H1 (cell line): ENCODE measurements around the gene RPUSD3. TPM values are rescaled to one million over a fixed set of nuclear protein-coding genes. Genes with fewer than 3 reads are reported as not detected.

Experiments used
- CTCF ChIA-PET: fragments of 300-600 bp; sonication (Branson Sonifier 250); formaldehyde crosslinking; loops from one replicate; lab custom pipeline; 2021; ENCODE audit not compliant: partially characterized antibody; lab: Charles Lee
- POLR2A ChIA-PET: fragments of 300-600 bp; sonication (Branson Sonifier 250); formaldehyde crosslinking; loops from one replicate; lab custom pipeline; 2021; ENCODE audit warnings: inconsistent platforms; ENCODE audit not compliant: partially characterized antibody; lab: Charles Lee
- DNase-seq, 2 experiments: peaks; one replicate each; pipeline versions ENCODE4 v3.0.0 to v3.0.0-alpha.2; 2010 to 2022; ENCODE audit warnings: low spot score in 2 of 2, low read depth in 1 of 2, mixed read lengths in 1 of 2
- FAIRE-seq: peaks from 2 replicates; lab custom pipeline; 2011; peaks lifted over from hg19 to GRCh38; lab: Jason Lieb, UNC
- H2AFZ ChIP-seq: 2 replicates; pipeline ENCODE4 v1.8.1; 2012; ENCODE audit warnings: low read length, inconsistent platforms
- H2AK5ac ChIP-seq: 2 replicates; pipeline ENCODE4 v1.6.1; 2013; ENCODE audit warnings: low read depth, low read length
- H2BK120ac ChIP-seq: replicated peaks from 2 replicates; pipeline ENCODE3; 2013; ENCODE audit warnings: low read depth, low read length, inconsistent platforms
- H2BK12ac ChIP-seq: 2 replicates; pipeline ENCODE4 v1.6.1; 2013; ENCODE audit warnings: low read depth, low read length
- H2BK15ac ChIP-seq: 2 replicates; pipeline ENCODE4 v1.6.1; 2013; ENCODE audit warnings: low read length
- H2BK20ac ChIP-seq: 2 replicates; pipeline ENCODE4 v1.6.1; 2013; ENCODE audit warnings: low read length
- H2BK5ac ChIP-seq: 2 replicates; pipeline ENCODE4 v1.6.1; 2013; ENCODE audit warnings: low read depth, low read length
- H3K14ac ChIP-seq: 2 replicates; pipeline ENCODE4 v1.6.1; 2013; ENCODE audit warnings: inconsistent platforms; ENCODE audit not compliant: insufficient read length
- H3K18ac ChIP-seq: 2 replicates; pipeline ENCODE4 v1.6.1; 2013; ENCODE audit warnings: low read length; ENCODE audit errors: extremely low read depth
- H3K23ac ChIP-seq: 2 replicates; pipeline ENCODE4 v1.6.1; 2013; ENCODE audit warnings: inconsistent platforms; ENCODE audit not compliant: insufficient read length
- H3K23me2 ChIP-seq: 2 replicates; pipeline ENCODE4 v1.6.1; 2013; ENCODE audit warnings: low read depth, low read length
- H3K27ac ChIP-seq: 2 replicates; pipeline ENCODE4 v1.6.1; 2011; ENCODE audit warnings: low read depth, low read length, inconsistent platforms
- H3K27me3 ChIP-seq, 4 experiments: replicated peaks in 1 of 4; 1 replicate in 1 of 4; 2 replicates in 3 of 4; pipeline versions ENCODE4 v1.6.1 to v1.8.1; 2011 to 2013; ENCODE audit warnings: low read length in 3 of 4, mild to moderate bottlenecking in 3 of 4, inconsistent platforms in 2 of 4, mixed read lengths in 2 of 4, moderate library complexity in 1 of 4; ENCODE audit not compliant: control insufficient read depth in 3 of 4, insufficient read depth in 3 of 4; ENCODE audit errors: extremely low read depth in 1 of 4
- H3K36me3 ChIP-seq, 4 experiments: 2 replicates each; pipeline versions ENCODE4 v1.6.1 to v1.8.1; 2011 to 2013; ENCODE audit warnings: mild to moderate bottlenecking in 4 of 4, low read length in 3 of 4, moderate library complexity in 2 of 4, control low read depth in 1 of 4, inconsistent platforms in 1 of 4; ENCODE audit not compliant: insufficient read depth in 4 of 4, control insufficient read depth in 2 of 4
- H3K4ac ChIP-seq: replicated peaks from 2 replicates; pipeline ENCODE3; 2013; ENCODE audit warnings: low read length, low read depth, mixed read lengths, inconsistent platforms; ENCODE audit not compliant: insufficient read length
- H3K4me1 ChIP-seq, 4 experiments: replicated peaks in 1 of 4; 1 replicate in 1 of 4; 2 replicates in 3 of 4; pipeline versions ENCODE4 v1.6.1 to v1.8.1; 2011 to 2013; ENCODE audit warnings: low read length in 3 of 4, inconsistent platforms in 2 of 4, mixed read lengths in 1 of 4; ENCODE audit not compliant: insufficient read depth in 4 of 4, control insufficient read depth in 3 of 4
- H3K4me2 ChIP-seq, 2 experiments: 2 replicates each; pipeline versions ENCODE4 v1.6.1 to v1.8.1; 2011 to 2013; ENCODE audit warnings: low read depth in 2 of 2, low read length in 2 of 2, control low read depth in 1 of 2, inconsistent platforms in 1 of 2, mild to moderate bottlenecking in 1 of 2; ENCODE audit not compliant: insufficient read depth in 1 of 2
- H3K4me3 ChIP-seq, 4 experiments: fragments of 200-600, 300-600 bp in 1 of 4; sonication (generic), shearing (Covaris generic), sonication (Bioruptor Twin) in 1 of 4; 2 replicates each; pipeline versions ENCODE4 v1.5.1 to v1.8.1; 2011 to 2016; ENCODE audit warnings: low read length in 4 of 4, low read depth in 3 of 4, control low read depth in 2 of 4, inconsistent platforms in 2 of 4, mild to moderate bottlenecking in 2 of 4, mixed read lengths in 1 of 4, moderate library complexity in 1 of 4; ENCODE audit not compliant: insufficient read depth in 2 of 4; ENCODE audit errors: extremely low read depth in 1 of 4
- H3K56ac ChIP-seq: replicated peaks from 2 replicates; pipeline ENCODE3; 2013; ENCODE audit warnings: low read depth, mild to moderate bottlenecking, mixed read lengths, low read length, inconsistent platforms; ENCODE audit not compliant: insufficient read length
- H3K79me1 ChIP-seq: 2 replicates; pipeline ENCODE4 v1.6.1; 2013; ENCODE audit warnings: low read depth, low read length, control low read depth
- H3K79me2 ChIP-seq, 2 experiments: 2 replicates each; pipeline versions ENCODE4 v1.6.1 to v1.8.1; 2012 to 2013; ENCODE audit warnings: low read length in 2 of 2, mild to moderate bottlenecking in 2 of 2, inconsistent platforms in 1 of 2; ENCODE audit not compliant: insufficient read depth in 2 of 2, control insufficient read depth in 1 of 2
- H3K9ac ChIP-seq, 4 experiments: replicated peaks in 1 of 4; 1 replicate in 1 of 4; 2 replicates in 3 of 4; pipeline versions ENCODE4 v1.6.1 to v1.8.1; 2011 to 2013; ENCODE audit warnings: low read depth in 3 of 4, low read length in 3 of 4, control low read depth in 2 of 4, mild to moderate bottlenecking in 2 of 4, moderate library complexity in 2 of 4, inconsistent platforms in 1 of 4; ENCODE audit errors: extremely low read depth in 1 of 4
- H3K9me3 ChIP-seq, 2 experiments: 2 replicates each; pipeline versions ENCODE4 v1.6.1 to v1.8.1; 2012 to 2013; ENCODE audit warnings: mild to moderate bottlenecking in 2 of 2, moderate library complexity in 2 of 2, control low read depth in 1 of 2, inconsistent platforms in 1 of 2, low read depth in 1 of 2, low read length in 1 of 2, mixed read lengths in 1 of 2; ENCODE audit not compliant: insufficient read depth in 2 of 2
- H4K20me1 ChIP-seq, 2 experiments: replicated peaks in 1 of 2; 2 replicates each; pipeline versions ENCODE3 to v1.8.1; 2011 to 2013; ENCODE audit warnings: inconsistent platforms in 2 of 2, low read length in 2 of 2, mild to moderate bottlenecking in 1 of 2; ENCODE audit not compliant: insufficient read depth in 2 of 2, control insufficient read depth in 1 of 2
- H4K5ac ChIP-seq: 2 replicates; pipeline ENCODE4 v1.6.1; 2013; ENCODE audit warnings: low read length, low read depth, mixed read lengths, inconsistent platforms; ENCODE audit not compliant: insufficient read length
- H4K8ac ChIP-seq: 2 replicates; pipeline ENCODE4 v1.8.0; 2013; ENCODE audit warnings: mild to moderate bottlenecking, moderate library complexity, low read length, inconsistent platforms; ENCODE audit not compliant: insufficient read depth; ENCODE audit errors: extremely low read depth
- H4K91ac ChIP-seq: replicated peaks from 2 replicates; pipeline ENCODE3; 2013; ENCODE audit warnings: low read length, mixed read lengths, inconsistent platforms; ENCODE audit not compliant: insufficient read length
- CBX5 ChIP-seq: fragments of 300-800, 300-1000 bp; sonication (generic); IDR thresholded peaks from 2 replicates; pipeline ENCODE4 v1.7.1; 2016; ENCODE audit warnings: antibody characterized with exemption, low read length, low read depth
- EZH2 ChIP-seq: fragments of 200-600 bp; sonication (generic); IDR thresholded peaks from 2 replicates; pipeline ENCODE4 v1.7.1; 2012; ENCODE audit warnings: low read depth, mild to moderate bottlenecking, moderate library complexity, low read length, inconsistent platforms; ENCODE audit not compliant: severe bottlenecking
- HDAC2 ChIP-seq, 2 experiments: fragments of 300-600 bp in 1 of 2; sonication (generic) in 1 of 2; IDR thresholded peaks; 2 replicates each; pipeline ENCODE4 v1.6.1; 2011 to 2012; ENCODE audit warnings: low read depth in 2 of 2, low read length in 2 of 2, mild to moderate bottlenecking in 2 of 2, moderate library complexity in 2 of 2, borderline replicate concordance in 1 of 2, inconsistent platforms in 1 of 2
- JUND ChIP-seq: IDR thresholded peaks from 2 replicates; pipeline ENCODE4 v1.6.1; 2011; ENCODE audit warnings: mild to moderate bottlenecking, improper control_type of control experiment, low read length
- KDM1A ChIP-seq: fragments of 200-600, 300-600 bp; sonication (generic); IDR thresholded peaks from 2 replicates; pipeline ENCODE4 v1.7.1; 2016; ENCODE audit warnings: mild to moderate bottlenecking, low read length, borderline replicate concordance
- PHF8 ChIP-seq: fragments of 200-600 bp; sonication (generic); conservative IDR thresholded peaks from 2 replicates; pipeline ENCODE4 v1.7.1; 2012; ENCODE audit warnings: low read depth, mild to moderate bottlenecking, inconsistent platforms, low read length, moderate library complexity
- POLR2AphosphoS5 ChIP-seq: IDR thresholded peaks from 2 replicates; pipeline ENCODE4 v1.6.1; 2011; ENCODE audit warnings: low read depth, low read length
- RXRA ChIP-seq: IDR thresholded peaks from 2 replicates; pipeline ENCODE4 v1.6.1; 2011; ENCODE audit warnings: low read depth, mild to moderate bottlenecking, low read length, moderate library complexity; ENCODE audit not compliant: insufficient read depth
- polyA plus RNA-seq, 7 experiments: library from polyadenylated mRNA; depleted of rRNA in 3 of 7; stranded (reverse) in 5 of 7; unstranded in 2 of 7; fragments of >200 nt in 5 of 7; fragments of 200-250 nt in 2 of 7; gene quantifications; 1 replicate in 5 of 7; 2 replicates in 1 of 7; 4 replicates in 1 of 7; pipeline versions ENCODE4 v1.2.1 to v1.2.3, GENCODE V29; 2011 to 2013; ENCODE audit warnings: missing spikeins in 2 of 7, mixed read lengths in 2 of 7
- total RNA-seq: library from RNA; stranded (reverse); fragmentation: NEBNext Ultra II Directional; extraction: Animal tissue kit (Norgen Biotek cat#: 25700); gene quantifications from 2 replicates; pipeline ENCODE4 v1.2.1, GENCODE V29; 2021
- TF ChIP-seq, protein P1 (sequence below): IDR thresholded peaks from 2 replicates; pipeline ENCODE4 v1.6.1; 2012; ENCODE audit warnings: inconsistent platforms

RPUSD3 gene
- total and polyA plus RNA-seq, 2 of the 8 experiments (the other 6 are each of a cell fraction or from before 2014, with no cell fraction given) = 68.4 to 154 TPM

DNA sequence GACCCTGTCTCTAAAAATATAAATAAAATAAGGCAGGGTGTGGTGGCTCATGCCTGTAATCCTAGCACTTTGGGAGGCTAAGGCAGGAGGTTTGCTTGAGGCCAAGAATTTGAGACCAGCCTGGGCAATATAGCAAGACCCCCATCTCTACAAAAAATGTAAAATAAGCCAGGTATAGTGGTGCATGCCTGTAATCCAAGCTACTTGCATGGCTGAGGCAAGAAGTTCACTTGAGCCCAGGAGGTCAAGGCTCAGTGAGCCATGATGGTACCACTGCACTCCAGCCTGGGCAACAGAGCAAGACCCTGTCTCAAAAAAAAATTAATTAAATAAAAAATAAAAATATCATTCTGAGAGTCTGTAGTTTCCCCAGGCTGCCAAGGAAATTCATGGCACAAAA lies 42.5 kb upstream of the RPUSD3 start:
- H2AFZ ChIP-seq = no peak overlapping the region
- no peaks in the 10 kb centered on the region; a peak in 1 of 7 replicates for H3K4me1 ChIP-seq
- no peak overlapping the region for H3K4me2 ChIP-seq
- no peak overlapping the region for H2AK5ac ChIP-seq
- no peak overlapping the region for H3K14ac ChIP-seq
- ChIA-PET CTCF (interaction anchor here (0.6 to 1.5 kb wide), 5 partner anchors 45 to 164 kb away, joined by 3 to 4 read pairs (median 3); no protein-coding TSS in a partner anchor), POLR2A (no interaction called here)
- H2BK5ac ChIP-seq = no peak overlapping the region
- no peaks in the 10 kb centered on the region for H3K9me3 ChIP-seq
- no peak overlapping the region for H2BK20ac ChIP-seq
- H2BK120ac ChIP-seq = no peak overlapping the region
- H4K20me1 ChIP-seq = peaks cover 0 to 1% of the 10 kb centered on the region in 2 experiments
- H3K23me2 ChIP-seq = 0 out of 2 replicates have a peak, but pooled peaks cover 2% of the 10 kb centered on the region
- H4K8ac ChIP-seq = no peak overlapping the region
- H2BK12ac ChIP-seq = no peak overlapping the region
- no peak overlapping the region for H2BK15ac ChIP-seq
- FAIRE-seq (no peak), DNase-seq (no peak)
- no peak overlapping the region for H3K9ac ChIP-seq
- no peak overlapping the region for H3K56ac ChIP-seq
- H3K27ac ChIP-seq = no peak overlapping the region
- no peak overlapping the region for H3K4me3 ChIP-seq
- no peak overlapping the region for H4K91ac ChIP-seq
- peaks cover 0 to 9% of the 10 kb centered on the region in 2 experiments; a peak in 2 of 4 replicates for H3K79me2 ChIP-seq
- H3K23ac ChIP-seq = no peak overlapping the region
- H3K4ac ChIP-seq = no peak overlapping the region
- H3K27me3 ChIP-seq = no peaks in the 10 kb centered on the region
- no peaks in the 10 kb centered on the region for H3K36me3 ChIP-seq
- TF ChIP-seq PHF8 = no peak
- no peak for TF ChIP-seq CBX5
- no peak for TF ChIP-seq EZH2
- TF ChIP-seq HDAC2 (IDR thresholded peaks at IDR 0.05; ENCODE audit: borderline replicate concordance in 1 of 2, low read depth in 2 of 2, low read length in 2 of 2) = no peak
- TF ChIP-seq POLR2AphosphoS5 = no peak
- no peak for TF ChIP-seq KDM1A
- no peak for TF ChIP-seq RXRA
- TF ChIP-seq JUND = no peak
- TF ChIP-seq, protein P1, sequence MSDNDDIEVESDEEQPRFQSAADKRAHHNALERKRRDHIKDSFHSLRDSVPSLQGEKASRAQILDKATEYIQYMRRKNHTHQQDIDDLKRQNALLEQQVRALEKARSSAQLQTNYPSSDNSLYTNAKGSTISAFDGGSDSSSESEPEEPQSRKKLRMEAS = no peak
- TF ChIP-seq, all 59 proteins: peak for 0
- no peak overlapping the region for H4K5ac ChIP-seq
- no peaks in the 10 kb centered on the region for H3K79me1 ChIP-seq
- no peak overlapping the region for H3K18ac ChIP-seq
